Islet of Langerhans (tissue), 1 donor: Measurements from ENCODE around the gene USP6NL.
"Not testable (repeated sequence)": the region's sequence is repeated elsewhere in the genome, so short reads cannot be mapped to it uniquely, and the experiment has no call there.

ENCODE experiments used
- FAIRE-seq: peaks from one replicate; lab custom pipeline; 2011; peaks lifted over from hg19 to GRCh38; lab: Jason Lieb, UNC

USP6NL gene

GRCh38 chr10:11611248-11612020 is at the start of gene USP6NL:
Gene USP6NL, minus strand, starts transcription at chr10:11611650. Its CDS starts 14,016 bp downstream, at chr10:11597634.
- FAIRE-seq: no peak

GRCh38 chr10:11658801-11659368 is 47.4 kb upstream of the USP6NL start:
- FAIRE-seq: no peak

- FAIRE-seq: no peak
Observed at GRCh38 chr10:11655836-11656235, 44.4 kb upstream of the USP6NL start.

GRCh38 chr10:11654659-11655058 is 43.2 kb upstream of the USP6NL start:
- no peak for FAIRE-seq

GRCh38 chr10:11653758-11654471 is 42.5 kb upstream of the USP6NL start:
- FAIRE-seq: no peak

GRCh38 chr10:11647676-11648075 is 36.2 kb upstream of the USP6NL start:
- FAIRE-seq: no peak

GRCh38 chr10:11646450-11646849 is 35.0 kb upstream of the USP6NL start:
- no peak for FAIRE-seq

GRCh38 chr10:11643039-11643438 is 31.6 kb upstream of the USP6NL start:
- FAIRE-seq: no peak

- no peak for FAIRE-seq
Observed at GRCh38 chr10:11642566-11642965, 31.1 kb upstream of the USP6NL start.

- no peak for FAIRE-seq
Observed at GRCh38 chr10:11639849-11640764, 28.7 kb upstream of the USP6NL start.

- FAIRE-seq: no peak
Observed at GRCh38 chr10:11639362-11639761, 27.9 kb upstream of the USP6NL start.

GRCh38 chr10:11638055-11638698 is 26.7 kb upstream of the USP6NL start:
- FAIRE-seq: no peak

- no peak for FAIRE-seq
Observed at GRCh38 chr10:11636697-11637303, 25.4 kb upstream of the USP6NL start.

- no peak for FAIRE-seq
Observed at GRCh38 chr10:11631890-11632587, 20.6 kb upstream of the USP6NL start.

- FAIRE-seq: no peak
Observed at GRCh38 chr10:11631291-11631690, 19.8 kb upstream of the USP6NL start.

- no peak for FAIRE-seq
Observed at GRCh38 chr10:11629731-11630130, 18.3 kb upstream of the USP6NL start.

- FAIRE-seq: not testable (repeated sequence)
Observed at GRCh38 chr10:11627941-11628340, 16.5 kb upstream of the USP6NL start.

- no peak for FAIRE-seq
Observed at GRCh38 chr10:11626071-11626470, 14.6 kb upstream of the USP6NL start.

- no peak for FAIRE-seq
Observed at GRCh38 chr10:11625019-11625735, 13.7 kb upstream of the USP6NL start.

- no peak for FAIRE-seq
Observed at GRCh38 chr10:11617233-11617632, 5.8 kb upstream of the USP6NL start.
